Measurements from ENCODE around the gene USP13. TPM values are rescaled to one million over a fixed set of nuclear protein-coding genes. Genes with fewer than 3 reads are reported as not detected.

The USP13 gene
- total RNA-seq, 1 donor from 2014 or later = 13.9 TPM

GRCh38 chr3:179702271-179702947, 49.6 kb downstream of the USP13 start:
- H3K9me3 ChIP-seq = no peaks in the 10 kb centered on the region
- ATAC-seq (no peak), DNase-seq (no peak)
- H3K4me3 ChIP-seq = no peak overlapping the region
- H3K27me3 ChIP-seq (ENCODE audit: low read depth) = no peaks in the 10 kb centered on the region
- H3K36me3 ChIP-seq = peaks cover 14% of the 10 kb centered on the region
- intact Hi-C loops (cut with DNase I) = no loop called here
- H3K4me1 ChIP-seq = peaks cover 6% of the 10 kb centered on the region
- H3K27ac ChIP-seq = no peak overlapping the region
- TF ChIP-seq, protein P1, sequence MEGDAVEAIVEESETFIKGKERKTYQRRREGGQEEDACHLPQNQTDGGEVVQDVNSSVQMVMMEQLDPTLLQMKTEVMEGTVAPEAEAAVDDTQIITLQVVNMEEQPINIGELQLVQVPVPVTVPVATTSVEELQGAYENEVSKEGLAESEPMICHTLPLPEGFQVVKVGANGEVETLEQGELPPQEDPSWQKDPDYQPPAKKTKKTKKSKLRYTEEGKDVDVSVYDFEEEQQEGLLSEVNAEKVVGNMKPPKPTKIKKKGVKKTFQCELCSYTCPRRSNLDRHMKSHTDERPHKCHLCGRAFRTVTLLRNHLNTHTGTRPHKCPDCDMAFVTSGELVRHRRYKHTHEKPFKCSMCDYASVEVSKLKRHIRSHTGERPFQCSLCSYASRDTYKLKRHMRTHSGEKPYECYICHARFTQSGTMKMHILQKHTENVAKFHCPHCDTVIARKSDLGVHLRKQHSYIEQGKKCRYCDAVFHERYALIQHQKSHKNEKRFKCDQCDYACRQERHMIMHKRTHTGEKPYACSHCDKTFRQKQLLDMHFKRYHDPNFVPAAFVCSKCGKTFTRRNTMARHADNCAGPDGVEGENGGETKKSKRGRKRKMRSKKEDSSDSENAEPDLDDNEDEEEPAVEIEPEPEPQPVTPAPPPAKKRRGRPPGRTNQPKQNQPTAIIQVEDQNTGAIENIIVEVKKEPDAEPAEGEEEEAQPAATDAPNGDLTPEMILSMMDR (IDR thresholded peaks at IDR 0.05) = no peak

GRCh38 chr3:179703816-179704215, 51.0 kb downstream of the USP13 start:
- peaks cover 20% of the 10 kb centered on the region for H3K36me3 ChIP-seq
- no peaks in the 10 kb centered on the region for H3K9me3 ChIP-seq
- ATAC-seq = no peak
- DNase-seq = no peak
- TF ChIP-seq, protein P1 (IDR thresholded peaks at IDR 0.05) = no peak
- H3K27ac ChIP-seq = no peak overlapping the region
- intact Hi-C loops (cut with DNase I) = no loop called here
- H3K27me3 ChIP-seq (ENCODE audit: low read depth) = no peaks in the 10 kb centered on the region
- H3K4me1 ChIP-seq = no peaks in the 10 kb centered on the region
- no peak overlapping the region for H3K4me3 ChIP-seq

GRCh38 chr3:179706233-179706632, 53.4 kb downstream of the USP13 start:
- H3K36me3 ChIP-seq = peaks cover 28% of the 10 kb centered on the region
- no peaks in the 10 kb centered on the region for H3K9me3 ChIP-seq
- intact Hi-C loops (cut with DNase I) = no loop called here
- DNase-seq = no peak
- H3K4me3 ChIP-seq = no peak overlapping the region
- TF ChIP-seq, protein P1 (IDR thresholded peaks at IDR 0.05) = no peak
- no peaks in the 10 kb centered on the region for H3K27me3 ChIP-seq (ENCODE audit: low read depth)
- H3K27ac ChIP-seq = no peak overlapping the region
- no peaks in the 10 kb centered on the region for H3K4me1 ChIP-seq
- peak in 1 of 2 donors; percentile 28 for ATAC-seq

DNA sequence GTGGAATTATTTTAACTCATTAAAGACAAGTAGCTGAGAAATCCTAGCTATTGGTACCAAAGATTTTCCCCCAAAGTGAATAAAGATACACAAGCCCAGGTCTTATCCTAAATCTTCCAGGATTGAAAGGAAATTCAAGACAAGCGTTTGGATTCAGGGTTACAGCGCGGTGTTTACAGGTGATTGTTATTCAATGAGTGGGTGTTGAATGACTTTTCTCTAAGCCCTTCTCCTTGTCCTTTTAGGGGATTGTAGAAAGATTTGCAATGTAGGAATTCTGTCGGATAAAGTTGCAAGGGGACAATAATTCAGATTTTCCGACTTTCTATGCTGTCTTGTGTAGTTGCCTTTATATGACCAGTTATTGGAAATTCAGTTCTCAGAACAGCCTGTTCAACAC, 57.2 kb downstream of the USP13 start:
- Histone ChIP-seq H3K4me3 (no peak overlapping the region), H3K36me3 (peaks cover 24% of the 10 kb centered on the region), H3K4me1 (no peaks in the 10 kb centered on the region), H3K9me3 (no peaks in the 10 kb centered on the region), H3K27me3 (ENCODE audit: low read depth) (no peaks in the 10 kb centered on the region), H3K27ac (no peak overlapping the region)
- intact Hi-C loops (cut with DNase I) = no loop called here
- DNase-seq (no peak), ATAC-seq (no peak)
- TF ChIP-seq, protein P1 (IDR thresholded peaks at IDR 0.05) = no peak

GRCh38 chr3:179713643-179714090, 60.8 kb downstream of the USP13 start:
- no peaks in the 10 kb centered on the region for H3K4me1 ChIP-seq
- intact Hi-C loops (cut with DNase I) = no loop called here
- TF ChIP-seq, protein P1 (IDR thresholded peaks at IDR 0.05) = no peak
- no peaks in the 10 kb centered on the region for H3K9me3 ChIP-seq
- H3K27ac ChIP-seq = peak overlapping the region; percentile 13
- no peak overlapping the region for H3K4me3 ChIP-seq
- ATAC-seq (no peak), DNase-seq (no peak)
- no peaks in the 10 kb centered on the region for H3K27me3 ChIP-seq (ENCODE audit: low read depth)
- peaks cover 14% of the 10 kb centered on the region for H3K36me3 ChIP-seq
